Kidney capillary endothelial cell (primary cell): ENCODE results near the gene HOXA1.

Experiments
- DNase-seq: peaks from one replicate; pipeline ENCODE4 v3.0.0-alpha.2; 2018; ENCODE audit warnings: low spot score

Gene HOXA1

DNA sequence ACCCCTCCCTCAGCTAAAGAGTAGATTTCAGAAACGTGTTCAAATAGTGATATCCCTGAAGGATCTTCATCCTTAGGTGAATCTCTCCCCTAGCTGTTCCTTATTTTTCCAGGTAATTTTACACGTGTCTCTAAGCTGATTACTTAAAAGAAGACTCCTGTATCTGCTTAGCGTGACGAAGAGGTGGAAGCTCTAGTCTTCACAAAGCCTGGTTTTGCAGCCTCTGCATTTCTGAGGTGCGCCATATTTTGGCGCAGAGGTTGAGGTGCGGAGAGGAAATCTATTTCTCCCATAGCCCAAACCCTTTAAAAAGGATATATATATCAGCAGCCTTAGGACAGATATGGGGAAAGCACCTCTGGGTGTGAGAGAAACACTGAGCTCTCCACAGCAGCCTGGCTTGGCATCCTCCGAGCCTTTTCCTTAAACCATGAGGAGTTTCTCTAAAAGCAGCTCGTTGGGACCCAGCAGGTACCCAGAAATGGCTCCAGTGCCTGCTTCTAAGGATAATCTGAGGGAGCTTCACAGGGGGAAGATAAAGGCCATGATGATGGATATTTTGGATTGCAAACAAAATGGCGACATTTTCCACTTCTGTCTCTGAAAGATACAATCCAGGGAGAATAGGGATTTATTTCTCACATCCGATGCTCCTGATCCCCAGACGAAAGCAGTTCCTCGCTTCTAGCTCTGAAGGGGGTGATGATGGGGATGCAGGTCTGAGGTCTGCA, 9.7 kb upstream of the HOXA1 start:
- no peak for DNase-seq

DNA sequence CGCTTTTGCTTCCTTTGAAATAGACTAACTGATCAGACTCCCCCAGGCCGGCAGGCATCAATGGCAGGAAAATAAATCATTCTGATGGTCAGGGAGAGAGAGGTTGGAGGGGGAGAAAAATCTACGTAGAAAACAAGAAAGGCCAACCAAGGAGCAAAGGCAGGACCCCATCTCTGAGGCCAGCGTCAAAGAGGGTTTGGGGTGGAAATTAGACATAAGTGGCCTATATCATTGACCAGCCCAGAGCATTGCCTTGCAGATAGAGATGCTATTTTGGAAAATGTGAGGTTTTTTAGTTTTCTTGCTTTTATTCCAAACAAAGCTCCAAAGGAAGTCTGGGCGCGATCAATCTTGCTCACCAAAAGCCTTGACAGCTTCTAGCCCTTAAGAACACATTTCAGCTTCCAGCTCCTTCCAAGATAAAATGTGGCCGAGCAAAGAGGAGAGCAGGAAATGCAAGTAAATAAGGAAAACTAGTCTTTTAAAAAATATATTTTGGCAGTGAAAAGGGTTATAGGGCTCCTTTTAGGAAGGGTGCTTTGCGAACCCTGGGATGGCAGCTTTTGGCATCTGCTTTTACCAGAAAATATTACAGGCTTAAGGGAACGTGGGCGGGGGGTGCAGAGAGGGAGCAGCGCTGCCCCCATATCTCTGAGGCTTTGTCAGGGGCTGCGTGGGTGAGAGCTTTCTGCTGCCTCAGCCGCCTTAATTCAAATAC, 8.7 kb upstream of the HOXA1 start:
- DNase-seq = no peak

GRCh38 chr7:27103489-27104226, 7.9 kb upstream of the HOXA1 start:
- no peak for DNase-seq

- no peak for DNase-seq
Measured at GRCh38 chr7:27102581-27103442, 7.0 kb upstream of the HOXA1 start, which contains the start of gene HOXA2. Gene HOXA2, minus strand, starts transcription at chr7:27102683. Its CDS starts 183 bp downstream, at chr7:27102500.

DNA sequence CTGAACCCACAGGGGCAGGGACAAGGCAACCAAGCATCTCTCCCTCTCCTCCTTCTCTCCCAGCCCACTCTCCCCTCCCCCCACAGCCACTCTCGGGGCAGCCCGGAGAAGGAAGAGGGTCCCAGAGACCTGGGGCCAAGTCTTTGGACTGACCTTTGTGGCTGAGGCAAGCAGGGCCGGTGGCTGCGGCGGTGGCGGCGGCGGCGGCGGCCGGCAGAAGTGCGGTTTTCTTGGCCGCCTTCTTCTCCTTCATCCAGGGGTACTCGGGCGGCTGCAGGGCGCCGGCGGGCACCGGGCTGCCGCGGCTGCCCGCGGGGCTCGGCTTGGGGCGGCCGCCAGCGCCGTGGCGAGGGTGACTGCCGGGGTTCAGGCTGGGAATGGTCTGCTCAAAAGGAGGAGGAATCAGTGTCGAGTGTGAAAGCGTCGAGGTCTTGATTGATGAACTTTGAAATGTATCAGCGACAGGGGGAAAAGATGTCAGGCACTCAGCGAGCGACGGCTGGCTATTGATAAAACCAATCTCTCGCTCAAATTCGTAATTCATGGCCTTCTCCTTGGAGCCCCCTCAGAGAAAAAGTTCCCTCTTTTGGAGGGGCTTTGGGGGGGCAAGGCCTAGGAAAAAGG, 6.3 kb upstream of the HOXA1 start:
- DNase-seq = no peak

DNA sequence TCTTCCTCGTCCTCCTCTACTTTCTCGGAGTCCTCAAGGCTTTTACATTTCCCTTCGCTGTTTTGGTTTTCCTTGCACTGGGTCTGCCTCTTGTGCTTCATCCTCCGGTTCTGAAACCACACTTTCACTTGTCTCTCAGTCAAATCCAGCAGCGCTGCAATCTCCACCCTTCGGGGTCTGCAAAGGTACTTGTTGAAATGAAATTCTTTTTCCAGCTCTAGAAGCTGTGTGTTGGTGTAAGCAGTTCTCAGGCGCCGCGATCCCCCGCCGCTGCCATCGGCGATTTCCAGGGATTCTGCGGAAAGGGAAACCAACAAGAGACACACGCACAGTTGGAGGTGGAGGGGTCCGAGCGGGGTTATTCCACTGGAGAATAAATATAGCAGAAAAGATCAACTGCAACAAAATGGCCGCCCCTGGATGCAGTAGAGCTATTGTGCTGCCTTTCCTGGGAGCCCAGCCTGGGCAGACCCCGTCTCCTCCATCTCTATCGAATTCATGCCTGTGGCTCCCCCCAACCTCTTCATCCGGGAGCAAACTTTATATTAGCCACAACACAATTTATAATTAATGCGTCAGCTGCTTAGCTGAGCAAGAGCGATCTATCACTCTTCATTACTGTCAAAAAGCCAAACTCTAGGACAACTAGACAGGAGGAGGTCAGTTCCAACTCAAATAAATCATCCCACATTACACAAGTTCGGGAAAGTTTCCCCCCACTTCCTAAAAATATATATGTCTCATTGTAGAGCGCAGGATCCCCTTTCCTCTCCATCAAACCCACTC, 5.6 kb upstream of the HOXA1 start:
- DNase-seq = no peak

GRCh38 chr7:27100694-27101170, 4.9 kb upstream of the HOXA1 start:
- no peak for DNase-seq

- DNase-seq = no peak
Measured at GRCh38 chr7:27099453-27100370, 3.9 kb upstream of the HOXA1 start.

DNA sequence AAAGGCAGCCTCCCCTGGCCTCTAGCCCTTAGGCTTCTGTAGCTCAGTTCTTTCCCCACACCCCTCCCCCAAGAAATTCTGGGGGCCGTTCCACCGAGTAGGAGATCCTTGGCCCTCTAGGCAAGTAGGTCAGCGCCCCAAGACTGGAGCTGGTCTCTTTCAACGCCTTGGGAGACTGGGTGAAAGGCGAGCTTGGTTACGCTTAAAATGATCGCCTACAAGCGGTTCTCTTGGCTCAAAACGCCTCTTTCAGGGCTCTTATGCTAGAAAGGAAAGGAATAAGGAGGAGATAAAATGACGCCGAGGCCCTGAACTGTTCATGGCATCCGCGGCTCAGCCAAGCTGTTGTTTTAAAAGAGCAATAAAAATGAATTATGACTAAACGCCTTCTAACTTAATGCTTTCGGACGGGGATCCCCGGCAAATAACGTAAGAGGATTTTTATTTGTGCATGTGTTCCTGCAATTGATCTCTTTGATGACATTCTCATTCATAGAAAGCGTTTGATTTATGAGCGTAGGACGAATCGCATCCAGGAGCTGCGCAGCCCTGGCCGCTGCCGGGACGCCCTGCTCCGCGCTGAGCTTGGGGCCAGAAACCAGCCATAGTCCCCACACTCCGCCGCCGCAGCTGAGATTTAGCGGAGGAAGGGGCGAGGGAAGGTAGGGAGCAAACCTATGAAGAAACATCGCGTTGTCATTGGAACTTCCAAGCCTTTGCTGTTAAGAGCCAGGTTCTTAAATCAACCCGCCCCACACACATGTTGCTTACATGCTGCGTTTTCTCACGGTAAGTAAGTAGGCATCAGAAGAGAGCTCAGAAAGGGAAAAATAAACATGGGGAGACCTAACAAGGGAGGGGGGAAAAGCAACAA, 3.0 kb upstream of the HOXA1 start:
- no peak for DNase-seq

DNA sequence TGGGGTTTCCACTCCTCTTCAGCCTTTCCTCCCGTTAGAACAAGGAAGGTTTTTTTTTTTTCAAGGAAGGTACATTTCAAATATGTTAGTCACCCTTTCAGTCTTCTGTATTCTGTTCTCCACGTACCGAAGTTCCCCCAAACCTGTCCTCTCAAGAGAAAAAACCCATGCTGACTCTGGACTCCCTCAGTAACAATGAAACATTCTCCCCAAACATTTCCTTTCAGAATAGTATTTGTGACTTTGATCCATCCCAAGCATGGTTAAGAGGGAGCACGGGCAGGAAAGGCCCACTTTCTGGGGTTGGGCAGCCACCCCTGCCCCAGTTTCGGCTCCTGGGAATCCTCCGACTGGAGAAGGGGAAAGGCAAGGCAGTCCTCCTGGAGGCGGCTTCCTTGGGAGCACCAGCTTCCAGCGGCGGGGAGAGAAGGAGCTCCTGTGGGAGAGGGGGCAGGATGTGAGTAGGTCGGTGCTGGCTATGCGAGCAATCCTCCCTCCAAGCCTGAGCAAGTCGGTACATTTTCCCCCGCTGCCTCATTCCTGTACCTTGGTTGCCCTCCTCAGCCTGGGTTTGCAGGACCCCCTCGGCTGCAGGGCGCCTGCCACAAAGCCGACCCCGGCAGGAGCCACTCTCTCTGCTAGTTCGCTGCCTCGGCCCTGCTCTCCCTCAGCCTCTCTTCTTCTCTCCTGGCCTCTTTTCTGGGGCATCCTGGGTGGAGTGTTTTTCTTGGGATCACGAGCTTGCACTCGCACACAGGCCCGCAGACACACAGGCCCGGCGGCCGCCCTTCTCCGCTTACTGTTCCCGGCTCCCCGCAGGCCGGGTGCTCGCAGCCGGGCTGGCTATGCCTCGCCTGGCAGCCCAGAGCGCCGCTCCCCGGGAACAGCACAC, 2.1 kb upstream of the HOXA1 start:
- no peak for DNase-seq

GRCh38 chr7:27096768-27097514, 1.1 kb upstream of the HOXA1 start:
- DNase-seq = no peak

GRCh38 chr7:27095050-27095896, 527 bp downstream of the HOXA1 start:
- DNase-seq = no peak

DNA sequence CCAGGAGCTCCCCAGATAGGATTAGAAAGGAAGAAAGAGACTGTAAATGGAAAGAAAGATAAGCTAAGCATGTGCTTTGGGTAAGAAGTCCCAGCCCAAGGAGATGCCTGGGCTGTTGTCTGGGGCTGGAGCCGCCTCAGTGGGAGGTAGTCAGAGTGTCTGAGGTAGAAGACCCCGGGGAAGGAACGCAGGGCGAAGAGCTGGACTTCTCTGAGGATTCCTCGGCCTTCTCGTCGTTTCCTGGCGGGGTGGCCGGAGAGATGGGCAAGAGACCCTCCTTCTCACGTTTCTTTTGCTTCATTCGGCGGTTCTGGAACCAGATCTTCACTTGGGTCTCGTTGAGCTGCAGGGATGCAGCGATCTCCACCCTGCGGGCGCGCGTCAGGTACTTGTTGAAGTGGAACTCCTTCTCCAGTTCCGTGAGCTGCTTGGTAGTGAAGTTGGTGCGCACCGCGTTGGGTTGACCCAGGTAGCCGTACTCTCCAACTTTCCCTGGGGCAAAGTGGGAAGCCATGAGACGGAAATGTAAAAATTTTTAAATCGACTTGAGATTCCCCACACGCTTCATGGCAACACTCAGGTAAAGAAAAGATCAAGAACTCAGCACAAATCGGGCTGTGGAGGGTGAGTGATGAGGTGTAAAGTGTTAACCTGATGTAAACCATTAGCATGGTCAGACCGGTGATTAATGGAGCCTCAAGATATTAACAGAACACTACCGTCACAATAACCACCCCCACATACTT, 1.3 kb downstream of the HOXA1 start:
- no peak for DNase-seq

- DNase-seq = no peak
Measured at GRCh38 chr7:27093184-27093895, 2.5 kb downstream of the HOXA1 start.

- DNase-seq = no peak
Measured at GRCh38 chr7:27092819-27093110, 3.0 kb downstream of the HOXA1 start.
